ENCODE results near the gene PGAP2. TPM values are rescaled to one million over a fixed set of nuclear protein-coding genes. Genes with fewer than 3 reads are reported as not detected.

The PGAP2 gene
- total and polyA plus RNA-seq, 2 of the 13 experiments (the other 11 are each of a cell fraction or from before 2014, with no cell fraction given), result 21.5 to 47.8 TPM

DNA sequence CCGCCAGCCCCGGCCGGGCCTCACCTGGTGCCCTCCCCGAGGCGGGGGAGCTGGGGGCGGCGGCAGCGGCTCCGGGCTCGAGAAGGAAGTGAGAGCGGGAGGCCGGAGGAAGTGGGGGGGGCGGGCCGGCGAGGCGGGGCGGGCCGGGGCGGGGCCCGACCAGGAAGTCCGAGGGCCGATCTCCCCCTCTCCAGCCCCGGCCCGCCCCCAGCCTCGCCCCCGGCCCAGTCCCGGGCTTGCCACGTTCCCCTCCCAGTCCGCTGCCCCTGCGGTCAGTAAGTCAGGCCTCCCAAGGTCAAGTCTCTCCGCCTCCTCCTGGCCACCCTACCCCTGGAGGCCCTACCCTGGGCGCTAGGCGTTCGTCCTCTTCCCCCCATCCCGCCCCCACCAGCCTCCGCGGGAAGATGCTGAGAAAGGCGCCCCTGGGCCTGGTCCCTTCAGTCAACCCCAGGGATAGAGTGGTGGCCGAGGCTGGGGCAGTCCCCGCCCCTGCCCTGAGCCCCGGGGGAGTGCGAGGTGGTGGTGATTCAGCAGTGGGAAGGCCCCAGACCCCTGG, 32.6 kb downstream of the PGAP2 start, which contains the start of gene RHOG (continued):
- TF ChIP-seq, protein P1, sequence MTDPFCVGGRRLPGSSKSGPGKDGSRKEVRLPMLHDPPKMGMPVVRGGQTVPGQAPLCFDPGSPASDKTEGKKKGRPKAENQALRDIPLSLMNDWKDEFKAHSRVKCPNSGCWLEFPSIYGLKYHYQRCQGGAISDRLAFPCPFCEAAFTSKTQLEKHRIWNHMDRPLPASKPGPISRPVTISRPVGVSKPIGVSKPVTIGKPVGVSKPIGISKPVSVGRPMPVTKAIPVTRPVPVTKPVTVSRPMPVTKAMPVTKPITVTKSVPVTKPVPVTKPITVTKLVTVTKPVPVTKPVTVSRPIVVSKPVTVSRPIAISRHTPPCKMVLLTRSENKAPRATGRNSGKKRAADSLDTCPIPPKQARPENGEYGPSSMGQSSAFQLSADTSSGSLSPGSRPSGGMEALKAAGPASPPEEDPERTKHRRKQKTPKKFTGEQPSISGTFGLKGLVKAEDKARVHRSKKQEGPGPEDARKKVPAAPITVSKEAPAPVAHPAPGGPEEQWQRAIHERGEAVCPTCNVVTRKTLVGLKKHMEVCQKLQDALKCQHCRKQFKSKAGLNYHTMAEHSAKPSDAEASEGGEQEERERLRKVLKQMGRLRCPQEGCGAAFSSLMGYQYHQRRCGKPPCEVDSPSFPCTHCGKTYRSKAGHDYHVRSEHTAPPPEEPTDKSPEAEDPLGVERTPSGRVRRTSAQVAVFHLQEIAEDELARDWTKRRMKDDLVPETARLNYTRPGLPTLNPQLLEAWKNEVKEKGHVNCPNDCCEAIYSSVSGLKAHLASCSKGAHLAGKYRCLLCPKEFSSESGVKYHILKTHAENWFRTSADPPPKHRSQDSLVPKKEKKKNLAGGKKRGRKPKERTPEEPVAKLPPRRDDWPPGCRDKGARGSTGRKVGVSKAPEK (CRISPR knock-in tag; IDR thresholded peaks at IDR 0.05; ENCODE audit: borderline replicate concordance), result no peak
- TF ChIP-seq, protein P2, sequence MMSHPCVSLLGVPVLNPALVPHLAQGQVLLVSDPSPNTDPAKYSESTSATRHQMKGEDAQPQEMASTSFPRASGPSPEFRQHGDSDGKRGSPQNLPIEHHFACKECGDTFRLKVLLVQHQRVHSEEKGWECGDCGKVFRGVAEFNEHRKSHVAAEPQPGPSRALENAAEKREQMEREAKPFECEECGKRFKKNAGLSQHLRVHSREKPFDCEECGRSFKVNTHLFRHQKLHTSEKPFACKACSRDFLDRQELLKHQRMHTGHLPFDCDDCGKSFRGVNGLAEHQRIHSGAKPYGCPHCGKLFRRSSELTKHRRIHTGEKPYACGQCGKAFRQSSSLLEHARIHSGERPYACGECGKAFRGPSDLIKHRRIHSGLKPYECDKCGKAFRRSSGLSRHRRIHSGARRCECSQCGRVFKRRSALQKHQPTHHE (CRISPR knock-in tag; IDR thresholded peaks at IDR 0.05; ENCODE audit: borderline replicate concordance), result no peak
- TF ChIP-seq SRSF9 (IDR thresholded peaks at IDR 0.05; ENCODE audit: borderline replicate concordance, insufficient read depth, low read depth, low read length, poor library complexity, severe bottlenecking), result no peak
- TF ChIP-seq, protein P3, sequence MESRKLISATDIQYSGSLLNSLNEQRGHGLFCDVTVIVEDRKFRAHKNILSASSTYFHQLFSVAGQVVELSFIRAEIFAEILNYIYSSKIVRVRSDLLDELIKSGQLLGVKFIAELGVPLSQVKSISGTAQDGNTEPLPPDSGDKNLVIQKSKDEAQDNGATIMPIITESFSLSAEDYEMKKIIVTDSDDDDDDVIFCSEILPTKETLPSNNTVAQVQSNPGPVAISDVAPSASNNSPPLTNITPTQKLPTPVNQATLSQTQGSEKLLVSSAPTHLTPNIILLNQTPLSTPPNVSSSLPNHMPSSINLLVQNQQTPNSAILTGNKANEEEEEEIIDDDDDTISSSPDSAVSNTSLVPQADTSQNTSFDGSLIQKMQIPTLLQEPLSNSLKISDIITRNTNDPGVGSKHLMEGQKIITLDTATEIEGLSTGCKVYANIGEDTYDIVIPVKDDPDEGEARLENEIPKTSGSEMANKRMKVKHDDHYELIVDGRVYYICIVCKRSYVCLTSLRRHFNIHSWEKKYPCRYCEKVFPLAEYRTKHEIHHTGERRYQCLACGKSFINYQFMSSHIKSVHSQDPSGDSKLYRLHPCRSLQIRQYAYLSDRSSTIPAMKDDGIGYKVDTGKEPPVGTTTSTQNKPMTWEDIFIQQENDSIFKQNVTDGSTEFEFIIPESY (CRISPR knock-in tag; IDR thresholded peaks at IDR 0.05), result no peak
- TF ChIP-seq KDM2A (CRISPR knock-in tag; IDR thresholded peaks at IDR 0.05; ENCODE audit: borderline replicate concordance, low read depth), result peak; percentile 42; the same call in 1 of the 2 replicates
- TF ChIP-seq, protein P4, sequence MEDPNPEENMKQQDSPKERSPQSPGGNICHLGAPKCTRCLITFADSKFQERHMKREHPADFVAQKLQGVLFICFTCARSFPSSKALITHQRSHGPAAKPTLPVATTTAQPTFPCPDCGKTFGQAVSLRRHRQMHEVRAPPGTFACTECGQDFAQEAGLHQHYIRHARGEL (CRISPR knock-in tag; IDR thresholded peaks at IDR 0.05), result no peak
- no peak for TF ChIP-seq ZMYM4 (CRISPR knock-in tag; IDR thresholded peaks at IDR 0.05)
- TF ChIP-seq ZNF552 (CRISPR knock-in tag; IDR thresholded peaks at IDR 0.05; ENCODE audit: borderline replicate concordance), result no peak
- TF ChIP-seq KDM3A (CRISPR knock-in tag; IDR thresholded peaks at IDR 0.05; ENCODE audit: low read depth), result no peak
- TF ChIP-seq, protein P5, sequence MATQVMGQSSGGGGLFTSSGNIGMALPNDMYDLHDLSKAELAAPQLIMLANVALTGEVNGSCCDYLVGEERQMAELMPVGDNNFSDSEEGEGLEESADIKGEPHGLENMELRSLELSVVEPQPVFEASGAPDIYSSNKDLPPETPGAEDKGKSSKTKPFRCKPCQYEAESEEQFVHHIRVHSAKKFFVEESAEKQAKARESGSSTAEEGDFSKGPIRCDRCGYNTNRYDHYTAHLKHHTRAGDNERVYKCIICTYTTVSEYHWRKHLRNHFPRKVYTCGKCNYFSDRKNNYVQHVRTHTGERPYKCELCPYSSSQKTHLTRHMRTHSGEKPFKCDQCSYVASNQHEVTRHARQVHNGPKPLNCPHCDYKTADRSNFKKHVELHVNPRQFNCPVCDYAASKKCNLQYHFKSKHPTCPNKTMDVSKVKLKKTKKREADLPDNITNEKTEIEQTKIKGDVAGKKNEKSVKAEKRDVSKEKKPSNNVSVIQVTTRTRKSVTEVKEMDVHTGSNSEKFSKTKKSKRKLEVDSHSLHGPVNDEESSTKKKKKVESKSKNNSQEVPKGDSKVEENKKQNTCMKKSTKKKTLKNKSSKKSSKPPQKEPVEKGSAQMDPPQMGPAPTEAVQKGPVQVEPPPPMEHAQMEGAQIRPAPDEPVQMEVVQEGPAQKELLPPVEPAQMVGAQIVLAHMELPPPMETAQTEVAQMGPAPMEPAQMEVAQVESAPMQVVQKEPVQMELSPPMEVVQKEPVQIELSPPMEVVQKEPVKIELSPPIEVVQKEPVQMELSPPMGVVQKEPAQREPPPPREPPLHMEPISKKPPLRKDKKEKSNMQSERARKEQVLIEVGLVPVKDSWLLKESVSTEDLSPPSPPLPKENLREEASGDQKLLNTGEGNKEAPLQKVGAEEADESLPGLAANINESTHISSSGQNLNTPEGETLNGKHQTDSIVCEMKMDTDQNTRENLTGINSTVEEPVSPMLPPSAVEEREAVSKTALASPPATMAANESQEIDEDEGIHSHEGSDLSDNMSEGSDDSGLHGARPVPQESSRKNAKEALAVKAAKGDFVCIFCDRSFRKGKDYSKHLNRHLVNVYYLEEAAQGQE (IDR thresholded peaks at IDR 0.05; ENCODE audit: borderline replicate concordance in 1 of 2, low read depth in 1 of 2, low read length in 2 of 2), result no peak
- 0 out of 2 replicates have a peak, but pooled peaks have one; percentile 28 for TF ChIP-seq ETV6 (CRISPR knock-in tag; conservative IDR thresholded peaks at IDR 0.05)
- 0 out of 2 replicates have a peak, but pooled peaks have one; percentile 31 for TF ChIP-seq ELF3 (CRISPR knock-in tag; IDR thresholded peaks at IDR 0.05)
- no peak for TF ChIP-seq GFI1 (CRISPR knock-in tag; IDR thresholded peaks at IDR 0.05; ENCODE audit: borderline replicate concordance)
- no peak for TF ChIP-seq NFE2L2 (IDR thresholded peaks at IDR 0.05; ENCODE audit: low read length)
- TF ChIP-seq, protein P6, sequence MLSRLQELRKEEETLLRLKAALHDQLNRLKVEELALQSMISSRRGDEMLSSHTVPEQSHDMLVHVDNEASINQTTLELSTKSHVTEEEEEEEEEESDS (CRISPR knock-in tag; IDR thresholded peaks at IDR 0.05; ENCODE audit: borderline replicate concordance), result no peak
- no peak for TF ChIP-seq BHLHE40 (IDR thresholded peaks at IDR 0.05; ENCODE audit: low read length)
- no peak for TF ChIP-seq RNF2 (conservative IDR thresholded peaks at IDR 0.05; ENCODE audit: low read depth)
- no peak for TF ChIP-seq PAWR (CRISPR knock-in tag; IDR thresholded peaks at IDR 0.05; ENCODE audit: borderline replicate concordance)
- TF ChIP-seq PHF20 (CRISPR knock-in tag; IDR thresholded peaks at IDR 0.05), result no peak; the same call in 1 of the 2 replicates

Measured in HepG2 (cell line).